ENCODE data around the gene TBX4.

TBX4 gene

GRCh38 chr17:61414141-61414935, 37.9 kb upstream of the TBX4 start:
- no peak for DNase-seq (ENCODE audit: low read depth)
- TF ChIP-seq, protein P1, sequence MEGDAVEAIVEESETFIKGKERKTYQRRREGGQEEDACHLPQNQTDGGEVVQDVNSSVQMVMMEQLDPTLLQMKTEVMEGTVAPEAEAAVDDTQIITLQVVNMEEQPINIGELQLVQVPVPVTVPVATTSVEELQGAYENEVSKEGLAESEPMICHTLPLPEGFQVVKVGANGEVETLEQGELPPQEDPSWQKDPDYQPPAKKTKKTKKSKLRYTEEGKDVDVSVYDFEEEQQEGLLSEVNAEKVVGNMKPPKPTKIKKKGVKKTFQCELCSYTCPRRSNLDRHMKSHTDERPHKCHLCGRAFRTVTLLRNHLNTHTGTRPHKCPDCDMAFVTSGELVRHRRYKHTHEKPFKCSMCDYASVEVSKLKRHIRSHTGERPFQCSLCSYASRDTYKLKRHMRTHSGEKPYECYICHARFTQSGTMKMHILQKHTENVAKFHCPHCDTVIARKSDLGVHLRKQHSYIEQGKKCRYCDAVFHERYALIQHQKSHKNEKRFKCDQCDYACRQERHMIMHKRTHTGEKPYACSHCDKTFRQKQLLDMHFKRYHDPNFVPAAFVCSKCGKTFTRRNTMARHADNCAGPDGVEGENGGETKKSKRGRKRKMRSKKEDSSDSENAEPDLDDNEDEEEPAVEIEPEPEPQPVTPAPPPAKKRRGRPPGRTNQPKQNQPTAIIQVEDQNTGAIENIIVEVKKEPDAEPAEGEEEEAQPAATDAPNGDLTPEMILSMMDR (IDR thresholded peaks at IDR 0.05; ENCODE audit: control insufficient read depth, insufficient read depth, low read depth, low read length, missing control alignments), result no peak
- no peak overlapping the region for H3K4me3 ChIP-seq (ENCODE audit: control insufficient read depth, low read depth, low read length)

- DNase-seq (ENCODE audit: low read depth), result no peak
- TF ChIP-seq, protein P1 (IDR thresholded peaks at IDR 0.05; ENCODE audit: control insufficient read depth, insufficient read depth, low read depth, low read length, missing control alignments), result no peak
- no peak overlapping the region for H3K4me3 ChIP-seq (ENCODE audit: control insufficient read depth, low read depth, low read length)
Measured at GRCh38 chr17:61414936-61415251, 37.3 kb upstream of the TBX4 start.

GRCh38 chr17:61415374-61416210, 36.6 kb upstream of the TBX4 start:
- no peak for DNase-seq (ENCODE audit: low read depth)
- no peak overlapping the region for H3K4me3 ChIP-seq (ENCODE audit: control insufficient read depth, low read depth, low read length)

DNA sequence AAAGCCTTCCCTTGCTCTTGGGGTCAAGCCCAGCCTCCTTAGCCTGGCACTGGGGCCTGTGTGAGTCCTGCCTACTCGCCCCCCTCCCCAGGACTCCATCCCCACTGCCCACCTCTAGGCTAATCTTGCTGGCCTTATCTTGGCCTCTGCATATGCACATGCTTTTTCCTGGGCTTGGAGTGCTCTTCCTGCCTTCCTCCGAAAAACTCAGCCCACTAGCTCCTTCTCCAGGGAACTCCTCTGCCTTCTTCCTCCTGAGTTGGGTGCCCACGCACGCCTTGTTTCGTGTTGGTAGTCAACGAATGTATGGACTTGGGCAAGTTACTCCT, 36.0 kb upstream of the TBX4 start:
- no peak overlapping the region for H3K4me3 ChIP-seq (ENCODE audit: control insufficient read depth, low read depth, low read length)
- DNase-seq (ENCODE audit: low read depth), result no peak
- TF ChIP-seq, protein P1 (IDR thresholded peaks at IDR 0.05; ENCODE audit: control insufficient read depth, insufficient read depth, low read depth, low read length, missing control alignments), result no peak

More at GRCh38 chr17:61415374-61416210, 36.6 kb upstream of the TBX4 start:
- TF ChIP-seq, protein P1 (IDR thresholded peaks at IDR 0.05; ENCODE audit: control insufficient read depth, insufficient read depth, low read depth, low read length, missing control alignments), result no peak

DNA sequence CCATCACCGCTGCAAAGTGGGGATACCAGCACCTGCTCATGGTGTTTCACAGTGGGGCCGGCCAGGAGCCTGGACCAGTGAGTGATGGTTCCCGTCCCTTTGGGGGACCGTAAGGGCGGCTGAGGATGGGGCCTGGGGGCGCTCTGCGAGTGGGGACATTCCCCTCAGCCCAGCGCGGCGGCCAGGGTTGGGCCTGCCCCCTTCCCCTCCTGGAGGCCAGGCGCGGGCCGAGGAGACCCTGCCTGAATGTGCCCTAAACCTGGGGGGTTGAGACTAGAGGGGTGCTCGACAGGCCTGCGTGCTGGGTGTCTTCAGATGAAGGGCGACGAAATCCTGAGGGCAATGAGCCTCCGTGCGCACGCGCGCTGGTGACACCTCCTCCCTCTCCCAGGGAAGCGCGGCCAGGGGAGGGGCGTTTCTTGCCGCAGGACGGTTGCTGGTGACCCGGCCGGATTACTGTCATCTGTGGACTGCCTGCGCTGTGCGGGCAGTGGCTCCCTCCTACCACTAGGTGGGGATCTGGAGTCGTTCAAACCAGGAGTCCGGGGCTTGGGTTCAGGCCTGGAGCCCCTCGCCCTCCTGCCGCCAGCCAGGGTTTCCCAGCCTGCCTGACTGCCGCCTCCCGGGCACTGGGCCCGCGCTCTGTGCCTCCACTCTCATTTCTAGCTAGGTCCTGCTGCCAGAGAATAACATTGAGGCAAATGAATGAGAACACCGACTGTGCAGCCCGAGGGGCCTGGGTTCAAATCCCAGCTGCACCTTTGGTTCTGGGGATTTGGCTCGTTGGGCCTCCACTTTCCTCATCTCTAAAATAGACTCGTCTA, 35.5 kb upstream of the TBX4 start:
- no peak for DNase-seq (ENCODE audit: low read depth)
- TF ChIP-seq, protein P1 (IDR thresholded peaks at IDR 0.05; ENCODE audit: control insufficient read depth, insufficient read depth, low read depth, low read length, missing control alignments), result peak; percentile 99

DNA sequence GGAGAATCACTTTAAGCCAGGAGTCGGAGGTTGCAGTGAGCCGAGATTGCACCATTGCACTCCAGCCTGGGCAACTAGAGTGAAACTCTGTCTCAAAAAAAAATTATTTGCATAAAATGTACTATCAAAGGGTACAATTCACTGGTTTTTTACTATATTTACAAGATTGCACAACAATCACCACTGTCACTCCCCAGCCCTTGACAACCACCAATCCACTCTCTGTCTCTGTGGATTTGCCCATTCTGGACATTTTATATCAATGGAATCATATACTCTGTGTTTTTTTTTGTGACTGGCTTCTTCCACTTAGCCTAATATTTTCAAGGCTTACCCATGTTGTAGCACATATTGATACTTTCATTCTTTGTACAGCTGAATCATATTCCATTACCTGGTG, 33.8 kb upstream of the TBX4 start:
- DNase-seq (ENCODE audit: low read depth), result no peak
- no peak overlapping the region for H3K4me3 ChIP-seq (ENCODE audit: control insufficient read depth, low read depth, low read length)
- TF ChIP-seq, protein P1 (IDR thresholded peaks at IDR 0.05; ENCODE audit: control insufficient read depth, insufficient read depth, low read depth, low read length, missing control alignments), result no peak

More for the DNA sequence above, 35.5 kb upstream of the TBX4 start:
- peak overlapping the region; percentile 19 for H3K4me3 ChIP-seq (ENCODE audit: control insufficient read depth, low read depth, low read length)

Measured in AG09309 (cell line).